Hair follicular keratinocyte (primary cell): ENCODE measurements around the gene NCKAP5. TPM values are rescaled to one million over a fixed set of nuclear protein-coding genes. Genes with fewer than 3 reads are reported as not detected.

Source experiments
- total RNA-seq: library from RNA; depleted of rRNA; stranded (reverse); fragments of >200 nt; gene quantifications from 2 replicates; pipeline ENCODE4 v1.2.3, GENCODE V29; 2015

The NCKAP5 gene
- total RNA-seq: 1.3 and 1.7 TPM in 2 replicates

DNA sequence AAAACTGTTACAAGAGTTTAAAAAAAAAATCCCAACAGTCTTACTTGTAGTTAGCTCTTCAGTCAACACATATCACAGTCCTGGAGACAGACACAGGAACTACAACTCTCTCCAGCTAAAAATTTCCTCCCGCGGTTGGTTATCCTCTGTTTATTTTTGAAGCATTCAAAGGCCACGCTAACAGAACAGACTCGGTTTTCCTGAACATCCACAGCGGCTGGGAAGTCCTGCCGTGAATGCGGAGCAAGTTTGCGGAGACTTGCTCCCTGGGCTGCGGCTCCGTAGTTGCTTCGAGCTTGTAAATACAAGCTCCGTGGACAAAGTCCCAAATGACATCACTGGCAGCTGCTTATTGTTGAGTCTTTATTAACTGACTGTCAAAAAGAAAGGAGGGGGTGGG is at the start of gene NCKAP5:
Gene NCKAP5, minus strand, starts transcription at position 292 of the 400 bp plus-strand sequence. CDS start 50,937 bp downstream, outside the sequence.

DNA sequence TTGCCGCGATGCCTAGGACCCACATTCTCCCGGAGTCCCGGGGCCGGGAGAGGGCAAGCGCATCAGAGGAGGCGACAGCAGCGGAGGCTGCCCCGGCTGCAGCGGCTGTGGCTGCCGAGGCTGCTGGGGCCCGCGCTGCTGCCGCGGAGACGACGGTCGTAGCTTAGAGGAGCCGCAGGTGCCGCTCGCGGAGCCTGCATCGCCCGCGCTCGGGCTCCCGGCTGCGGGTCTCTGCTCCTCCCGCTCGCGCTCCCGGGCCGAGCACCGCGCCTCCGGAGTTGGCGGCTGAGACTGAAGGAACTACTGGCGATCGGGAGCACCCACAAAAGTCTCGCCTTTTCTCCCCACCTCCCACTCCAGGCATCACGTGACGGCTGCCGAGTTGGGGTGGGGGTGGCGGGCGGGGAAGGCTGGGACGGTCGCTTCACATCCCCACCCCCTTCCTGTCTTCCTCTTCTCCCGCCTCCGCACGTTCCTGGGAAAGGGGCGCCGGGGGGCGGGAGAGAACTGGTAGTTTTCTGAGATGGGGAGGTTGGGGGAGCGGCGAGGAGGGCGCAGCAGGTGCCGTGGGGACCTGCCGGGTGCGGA is 898.3 kb downstream of the NCKAP5 start, which contains the start of gene LYPD1:
Gene LYPD1, minus strand, starts transcription at position 298 of the 588 bp plus-strand sequence. Its CDS starts 273 bp downstream, at position 25.

